GM18526 (cell line): ENCODE results near the gene MOV10.
A peak's percentile ranks its signal among the peaks of the same experiment; 100 is the strongest.

Experiments used
- POLR2A ChIP-seq: IDR thresholded peaks from 3 replicates; pipeline ENCODE4 v1.6.1; 2011; ENCODE audit not compliant: insufficient read length; ENCODE audit errors: extremely low read depth

The MOV10 gene

DNA sequence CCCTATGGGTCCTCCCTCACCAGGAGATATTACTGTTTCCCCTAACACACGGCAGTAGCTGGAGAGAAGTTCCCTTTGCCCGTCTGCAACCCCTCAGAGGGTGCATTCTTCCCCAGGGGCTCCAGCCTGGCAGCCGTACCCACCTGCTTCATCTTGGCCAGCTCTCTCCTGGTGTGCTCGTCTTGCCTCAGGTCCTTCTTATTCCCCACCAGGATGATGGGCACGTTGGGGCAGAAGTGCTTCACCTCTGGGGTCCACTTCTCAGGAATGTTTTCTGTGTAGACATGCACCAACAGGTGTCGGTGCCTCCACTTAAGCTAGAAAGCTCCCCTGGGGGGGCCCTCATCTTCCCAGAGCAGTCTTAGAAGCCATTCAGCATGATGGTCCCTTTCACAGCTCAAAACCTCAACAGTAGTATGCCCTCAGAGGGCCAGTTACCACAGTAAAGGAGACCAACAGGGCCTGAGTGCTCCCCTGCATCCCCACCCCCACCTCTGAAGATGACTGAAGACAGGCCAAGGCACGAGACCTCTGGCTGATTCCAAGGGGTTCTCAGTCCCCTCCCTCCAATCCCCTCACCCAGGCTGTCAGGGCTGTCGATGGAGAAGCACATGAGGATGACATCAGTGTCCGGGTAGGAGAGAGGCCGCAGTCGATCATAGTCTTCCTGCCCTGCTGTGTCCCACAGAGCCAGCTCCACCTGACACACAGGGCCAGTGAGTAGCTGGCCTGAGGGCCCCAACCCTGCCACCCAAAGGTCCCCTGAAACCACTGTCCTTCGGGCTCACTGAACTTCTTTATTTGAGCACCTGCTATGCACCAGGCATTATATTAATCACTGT lies 28.2 kb downstream of the MOV10 start:
- TF ChIP-seq POLR2A = no peak

DNA sequence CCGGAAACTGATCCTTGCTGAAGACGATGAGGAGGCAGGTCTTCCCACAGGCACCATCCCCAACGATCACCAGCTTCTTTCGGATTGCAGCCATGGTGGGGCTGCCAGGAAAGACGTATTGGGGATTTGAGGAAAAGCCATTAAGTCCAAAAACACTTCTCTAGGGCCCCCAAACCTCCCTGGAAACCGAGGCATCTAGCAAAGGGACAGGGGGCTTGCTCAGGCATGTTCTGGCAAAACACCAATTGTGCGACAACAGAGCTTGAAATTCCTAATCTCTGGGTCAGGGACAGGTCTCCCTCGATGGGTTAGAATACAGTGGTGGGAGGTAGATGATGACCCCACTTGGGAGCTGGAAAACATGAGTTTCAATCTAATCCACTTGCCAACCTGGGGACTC lies 29.2 kb downstream of the MOV10 start:
- TF ChIP-seq POLR2A = no peak

DNA sequence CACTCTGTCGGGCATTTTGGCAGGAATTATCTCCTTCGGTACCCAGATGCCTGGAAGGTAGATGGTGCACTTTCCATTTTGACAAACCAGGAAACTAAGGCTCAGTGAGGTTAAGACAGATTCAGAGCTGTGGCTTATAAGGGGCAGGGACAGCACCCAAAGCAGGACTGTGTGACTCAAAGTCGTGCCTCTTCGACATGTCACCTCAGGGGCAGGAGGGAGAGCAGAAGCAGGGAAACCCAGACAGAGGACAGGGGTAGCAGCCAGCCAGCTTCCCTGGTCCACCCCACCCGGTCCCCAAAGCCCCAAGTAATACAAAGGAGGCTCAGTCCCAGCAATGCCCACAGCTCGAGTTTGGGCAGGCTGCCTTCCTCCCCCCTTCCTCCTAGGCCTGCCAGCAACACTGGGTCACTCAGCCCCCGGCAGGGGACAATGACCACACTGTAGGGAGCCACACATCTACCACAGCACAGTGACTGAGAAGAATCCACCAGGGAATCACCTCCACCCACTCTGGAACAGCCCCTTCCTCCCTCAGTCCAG lies 30.0 kb downstream of the MOV10 start:
- TF ChIP-seq POLR2A = no peak

DNA sequence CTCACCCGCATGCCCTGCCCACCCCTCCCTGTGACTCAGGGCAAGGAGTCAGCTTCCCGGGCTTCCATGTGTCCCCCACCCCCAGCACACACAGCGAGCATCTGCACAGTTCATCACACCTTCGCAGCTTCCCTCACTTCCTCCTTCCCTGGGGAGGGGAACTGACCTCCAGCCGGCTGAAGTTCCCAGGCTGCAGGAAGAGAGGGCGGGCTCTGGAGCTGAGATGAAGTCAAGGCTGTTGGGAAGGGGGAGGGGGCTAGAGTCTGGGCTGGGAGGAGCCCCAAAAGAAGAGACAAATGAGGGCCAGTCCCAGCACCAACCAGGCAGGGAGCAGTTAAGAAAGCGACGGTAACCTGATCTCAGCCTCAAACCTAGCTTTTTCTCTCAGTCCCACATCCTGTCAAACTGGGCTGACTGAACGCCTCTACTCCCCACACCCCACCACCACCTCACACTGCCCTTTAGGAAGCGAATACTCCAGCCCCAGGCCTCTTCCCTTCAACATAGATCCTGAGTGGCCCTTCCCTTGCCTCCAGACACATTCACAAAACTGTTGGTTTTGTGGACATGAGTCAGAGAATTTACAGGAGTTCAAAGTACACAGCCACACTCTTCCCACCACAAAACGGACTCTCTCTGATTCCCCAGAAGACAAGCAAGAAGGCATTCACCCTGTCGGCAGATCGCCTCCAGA lies 30.6 kb downstream of the MOV10 start:
- peak; percentile 64 for TF ChIP-seq POLR2A

DNA sequence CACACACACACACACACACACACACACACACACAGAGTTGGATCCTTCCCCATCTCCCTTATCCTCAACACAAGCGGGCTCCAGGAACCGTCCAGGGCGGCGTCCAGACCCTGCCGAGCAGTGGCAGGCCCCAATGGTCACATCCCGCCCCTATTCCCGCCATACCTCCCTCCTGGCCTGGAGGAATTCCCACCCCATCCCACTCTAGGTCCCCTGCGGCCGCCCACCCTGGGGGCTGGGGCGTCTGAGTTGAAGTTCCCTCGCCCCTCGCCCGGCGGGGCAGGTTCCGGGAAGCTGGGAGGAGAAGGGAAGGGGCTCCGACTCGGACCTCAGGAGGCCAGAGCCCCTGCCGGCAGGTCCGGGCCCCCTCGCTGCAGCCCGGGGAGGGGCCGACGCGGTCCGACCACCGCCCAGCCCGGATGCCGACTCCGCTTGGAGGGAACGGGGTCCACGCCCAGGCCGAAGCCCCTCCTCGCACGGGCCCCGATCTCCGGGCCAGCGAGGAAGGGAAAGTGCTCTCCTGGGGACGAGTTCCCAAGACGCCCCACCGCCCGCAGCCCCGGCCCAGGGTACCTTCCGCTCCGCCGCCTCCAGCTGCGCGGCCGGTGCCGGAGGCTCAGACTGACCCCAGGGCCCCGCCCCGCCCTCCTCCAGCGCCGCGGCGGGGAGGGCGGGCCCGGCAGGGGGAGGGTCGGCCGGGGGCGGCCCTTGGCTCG lies 32.2 kb downstream of the MOV10 start, which contains the start of gene RHOC:
RHOC (minus strand) TSS at position 623 of the 716 bp plus-strand sequence. CDS start 3,328 bp downstream, outside the sequence.
- TF ChIP-seq POLR2A = peak; percentile 63

DNA sequence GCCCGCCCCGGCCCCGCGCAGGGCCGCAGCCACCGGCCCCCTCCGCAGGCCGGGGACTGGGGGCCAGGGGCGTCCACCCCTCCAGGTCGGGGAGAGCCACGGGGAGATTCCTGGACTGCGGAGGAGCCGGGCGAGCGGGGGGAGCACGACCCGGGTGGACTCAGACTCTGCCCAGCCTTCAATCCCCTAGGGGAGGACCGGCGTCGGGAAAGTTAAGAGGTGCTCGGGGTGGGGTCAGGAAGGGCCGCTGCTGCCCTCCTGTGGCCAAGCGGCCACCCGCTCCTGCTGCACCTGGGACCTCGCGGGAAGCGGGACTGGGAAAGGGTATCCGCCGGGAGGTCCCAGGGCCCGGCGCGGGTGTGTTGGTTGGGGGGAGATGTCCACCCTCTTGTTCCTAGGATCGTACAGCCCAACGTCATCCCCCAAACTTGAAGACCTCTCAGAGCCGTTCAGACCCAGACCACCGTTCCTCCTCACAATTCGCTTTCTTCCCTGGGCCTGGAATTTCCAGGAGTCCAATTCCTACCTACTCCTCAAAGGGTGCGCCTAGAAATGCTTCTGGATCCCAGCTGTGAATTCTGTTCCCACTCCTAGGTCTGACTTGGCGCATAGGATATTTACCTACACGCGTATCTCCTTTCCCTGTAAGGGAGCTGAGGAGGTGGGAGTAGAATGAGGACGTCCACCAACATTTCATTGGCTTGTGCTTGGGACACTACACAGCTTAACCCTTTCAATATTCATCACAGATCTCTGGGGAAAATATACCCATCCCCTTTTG lies 33.0 kb downstream of the MOV10 start:
- peak; percentile 14 for TF ChIP-seq POLR2A

DNA sequence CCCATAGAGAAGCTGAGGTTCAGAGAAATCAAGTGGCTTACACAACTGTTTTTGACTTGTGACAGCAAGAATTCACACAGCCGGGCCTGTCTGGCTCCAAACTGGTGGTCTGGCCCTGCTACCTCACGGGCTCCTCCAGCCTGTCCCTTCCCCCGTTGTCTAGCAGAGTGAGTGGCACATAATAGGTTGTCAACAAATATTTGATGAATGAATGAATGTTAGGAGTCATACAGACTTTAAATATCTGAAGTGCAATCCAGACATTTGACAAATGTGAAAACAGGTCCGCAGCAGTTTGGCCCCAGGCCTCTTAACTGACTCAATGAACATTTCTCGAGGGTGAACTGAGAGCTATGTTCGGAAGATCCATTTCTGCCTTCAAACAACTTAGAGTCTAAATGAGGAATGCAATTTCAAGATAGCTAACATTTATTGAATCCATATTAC lies 33.6 kb downstream of the MOV10 start:
- no peak for TF ChIP-seq POLR2A

DNA sequence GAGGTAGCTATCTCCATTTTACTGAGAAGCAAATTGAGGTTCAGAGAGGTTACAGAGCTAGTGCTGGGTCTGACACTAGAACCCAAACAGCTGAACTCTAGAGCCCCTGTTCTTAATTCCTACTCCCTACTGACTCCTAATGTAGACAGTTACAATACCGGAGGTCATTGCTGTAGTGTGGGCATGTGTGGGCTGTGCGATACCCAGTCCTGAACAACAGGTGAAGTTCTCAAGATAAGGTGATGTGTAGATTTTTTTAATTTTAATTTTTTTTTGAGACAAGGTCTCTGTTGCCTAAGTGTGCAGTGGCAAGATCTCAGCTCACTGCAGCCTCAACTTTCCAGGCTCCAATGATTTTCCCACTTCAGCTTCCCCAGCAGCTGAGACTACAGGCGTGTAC lies 34.0 kb downstream of the MOV10 start:
- no peak for TF ChIP-seq POLR2A

DNA sequence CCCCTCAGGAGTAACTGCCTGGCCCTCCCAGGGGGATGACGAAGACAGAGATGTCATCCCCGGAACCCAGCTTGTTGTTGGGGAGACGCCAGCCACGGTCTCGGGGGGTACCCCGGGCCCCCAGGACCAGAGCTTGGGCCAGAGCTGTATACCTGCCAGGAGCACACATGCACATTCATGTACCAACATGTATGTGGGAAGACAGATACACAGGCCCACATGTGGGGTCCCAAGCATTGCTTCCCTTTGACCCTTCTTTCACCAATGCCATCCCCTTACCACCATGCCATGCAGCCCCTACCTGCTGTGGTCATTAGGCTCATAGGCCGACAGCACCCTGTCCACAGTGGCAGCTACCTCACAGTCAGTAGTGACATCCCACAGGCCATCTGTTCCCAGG lies 35.7 kb downstream of the MOV10 start:
- TF ChIP-seq POLR2A = no peak

DNA sequence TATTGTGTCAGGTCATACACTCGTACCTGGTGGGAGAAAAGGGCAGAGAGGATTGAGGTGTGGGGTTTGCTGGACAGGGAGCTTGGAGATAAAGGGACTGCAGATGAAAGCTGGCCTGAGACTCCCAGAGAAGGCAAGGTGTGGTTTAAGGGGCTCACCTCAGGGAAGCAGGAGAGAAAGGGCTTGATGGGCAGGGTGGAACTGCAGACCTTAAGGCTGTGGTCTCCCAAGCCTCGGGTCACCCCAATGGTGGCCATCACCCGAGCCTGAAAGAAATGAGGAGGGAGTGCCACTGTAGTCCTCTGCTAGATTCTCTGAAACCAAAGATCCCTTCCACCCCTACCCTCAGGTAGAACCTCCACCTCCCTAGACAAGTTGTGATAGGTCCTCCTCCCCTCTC lies 36.1 kb downstream of the MOV10 start:
- TF ChIP-seq POLR2A = no peak

DNA sequence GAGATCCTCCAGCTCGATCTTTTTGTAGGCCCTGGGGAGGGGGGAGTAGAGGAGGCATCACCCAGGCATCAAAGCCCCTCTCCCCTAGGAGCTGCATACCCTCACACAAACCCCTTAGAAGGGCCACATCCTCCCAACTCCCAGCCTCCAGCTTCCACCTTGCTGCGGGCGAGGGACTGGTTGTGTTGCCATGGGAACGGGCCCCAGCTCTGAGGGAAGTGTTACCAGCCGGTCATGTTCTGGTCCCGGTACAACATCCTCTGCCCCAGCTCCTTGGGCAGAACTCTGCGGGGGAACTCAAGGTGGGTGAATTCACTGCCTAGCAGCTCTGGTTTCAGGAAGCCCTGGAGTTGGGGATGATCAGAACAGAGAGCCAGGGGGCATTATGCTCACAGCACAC lies 36.6 kb downstream of the MOV10 start:
- no peak for TF ChIP-seq POLR2A

DNA sequence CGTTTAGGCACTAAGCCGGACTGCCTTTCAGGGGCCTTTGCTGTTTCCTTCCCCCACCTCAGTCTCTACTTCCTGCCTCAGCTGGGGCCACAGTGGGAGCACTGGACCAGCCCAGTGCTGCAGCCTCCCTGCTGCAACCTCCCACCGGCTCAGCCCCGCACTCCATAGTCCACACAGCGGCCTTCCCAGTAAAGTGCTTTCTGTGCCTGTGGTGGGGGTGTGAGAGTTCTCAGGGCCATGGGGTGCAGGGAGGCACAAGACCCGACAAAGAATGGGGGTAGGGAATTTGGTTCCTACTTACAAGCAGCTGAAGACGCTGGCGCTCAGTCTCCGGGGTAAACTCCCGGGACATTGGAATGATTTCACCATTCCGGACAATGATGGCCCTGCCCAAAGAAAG lies 37.2 kb downstream of the MOV10 start:
- no peak for TF ChIP-seq POLR2A

DNA sequence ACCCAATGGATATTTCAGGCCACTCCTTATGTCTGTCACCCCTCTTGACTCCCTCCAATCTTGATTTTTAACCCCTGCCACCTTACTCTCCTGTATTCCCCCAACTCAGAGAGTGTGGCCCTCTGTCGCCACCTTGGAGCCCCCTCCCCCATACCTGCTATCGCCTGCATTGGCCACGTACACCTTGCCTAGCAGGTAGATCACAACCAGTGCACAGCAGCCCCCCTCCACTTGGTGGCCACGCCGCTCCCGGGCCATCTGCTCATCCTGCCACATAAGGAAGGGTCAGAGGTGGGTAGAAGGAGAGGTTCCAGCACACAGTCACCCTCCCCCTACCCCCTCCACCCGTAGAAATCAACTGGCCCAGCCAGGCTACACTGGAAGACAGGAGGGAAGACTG lies 37.7 kb downstream of the MOV10 start:
- TF ChIP-seq POLR2A = no peak

DNA sequence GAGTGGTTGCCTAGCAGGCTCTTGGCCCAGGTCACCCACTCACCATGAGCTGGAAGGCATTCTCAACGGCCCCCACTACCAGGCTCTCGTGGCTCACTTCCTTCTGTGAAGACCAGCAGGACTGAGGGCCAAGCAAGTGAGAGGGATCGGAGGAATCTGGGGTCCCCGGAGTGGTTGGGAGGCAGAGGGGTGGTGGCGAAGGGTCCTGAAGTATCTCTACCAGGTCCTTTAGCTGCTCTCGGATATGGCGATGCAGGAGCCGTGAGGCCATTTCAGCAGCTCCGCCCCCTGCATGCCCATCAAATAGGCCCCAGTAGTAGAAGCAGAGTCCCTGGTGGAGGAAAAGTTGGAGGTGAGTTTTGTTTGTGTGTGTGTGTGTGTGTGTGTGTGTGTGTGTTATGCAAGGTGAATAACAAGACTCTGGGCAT lies 38.3 kb downstream of the MOV10 start:
- TF ChIP-seq POLR2A = no peak
